NCI-H2029 (cell line): ENCODE data around the gene VCPKMT.

Experiments used
- DNase-seq: peaks from one replicate; lab custom pipeline; 2025; lab: John Stamatoyannopoulos, UW

VCPKMT gene

DNA sequence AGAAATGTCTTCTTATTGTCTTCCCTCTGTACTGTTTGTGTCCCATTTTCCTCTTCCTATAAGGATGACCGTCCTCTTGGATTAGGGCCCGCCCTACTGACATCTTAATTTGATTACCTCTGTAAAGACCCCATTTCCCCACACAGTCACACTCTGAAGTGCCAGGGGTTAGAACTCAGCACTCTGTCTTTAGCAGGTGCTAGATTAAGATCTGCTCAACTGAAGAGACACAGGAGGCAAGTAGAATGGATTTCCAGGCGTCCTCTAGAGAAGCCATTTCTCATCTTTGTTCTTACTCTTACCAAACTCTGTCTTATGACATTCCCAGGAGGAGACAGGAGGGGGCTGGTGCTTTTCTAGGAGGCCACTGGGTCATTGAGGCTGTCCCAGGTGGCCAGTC is 50.8 kb downstream of the VCPKMT start:
- DNase-seq, result no peak

DNA sequence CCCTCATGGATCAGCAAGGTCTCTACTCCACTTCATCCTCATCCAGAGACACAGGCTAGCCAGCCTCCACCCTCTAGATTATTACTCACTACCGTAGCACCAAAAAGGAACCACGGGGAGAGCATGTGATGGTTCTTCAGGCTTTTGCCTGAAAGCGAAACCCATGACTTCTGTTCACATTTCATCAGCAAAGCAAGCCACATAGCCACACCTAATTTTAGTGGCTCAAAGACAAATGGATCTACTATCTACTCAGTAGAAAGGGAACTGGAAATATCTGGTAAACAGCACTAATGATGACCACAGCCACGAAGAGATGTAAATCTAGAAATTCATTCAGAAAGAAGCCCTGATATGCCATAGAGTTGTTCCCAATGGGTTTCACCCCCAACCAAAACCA is 51.4 kb downstream of the VCPKMT start:
- no peak for DNase-seq

DNA sequence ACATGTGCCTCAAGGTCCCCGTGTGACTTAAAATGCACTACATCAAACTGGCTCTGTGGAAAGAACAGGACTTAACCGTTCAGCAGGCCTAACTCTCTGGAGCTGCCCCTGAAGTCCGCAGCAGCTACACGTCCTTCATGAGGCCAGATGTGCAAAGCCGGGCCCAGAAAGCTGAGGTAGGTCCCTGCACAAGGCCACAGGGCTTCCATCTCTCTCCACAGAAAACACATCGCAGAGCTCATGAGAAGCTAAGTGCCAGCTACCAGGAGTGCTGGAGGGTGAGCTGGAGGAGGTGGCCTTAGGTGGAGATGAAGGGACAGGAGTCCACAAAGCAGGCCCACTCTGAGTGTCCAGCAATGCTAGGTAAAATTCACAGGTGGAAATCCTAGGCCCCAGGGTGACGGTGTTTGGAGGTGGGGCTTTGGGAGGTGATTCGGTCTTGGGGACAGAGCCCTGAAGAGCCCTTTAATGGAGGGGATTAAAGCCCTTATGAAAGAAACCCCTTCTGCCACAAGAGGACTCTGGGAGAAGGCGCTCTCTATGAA is 52.4 kb downstream of the VCPKMT start:
- no peak for DNase-seq

DNA sequence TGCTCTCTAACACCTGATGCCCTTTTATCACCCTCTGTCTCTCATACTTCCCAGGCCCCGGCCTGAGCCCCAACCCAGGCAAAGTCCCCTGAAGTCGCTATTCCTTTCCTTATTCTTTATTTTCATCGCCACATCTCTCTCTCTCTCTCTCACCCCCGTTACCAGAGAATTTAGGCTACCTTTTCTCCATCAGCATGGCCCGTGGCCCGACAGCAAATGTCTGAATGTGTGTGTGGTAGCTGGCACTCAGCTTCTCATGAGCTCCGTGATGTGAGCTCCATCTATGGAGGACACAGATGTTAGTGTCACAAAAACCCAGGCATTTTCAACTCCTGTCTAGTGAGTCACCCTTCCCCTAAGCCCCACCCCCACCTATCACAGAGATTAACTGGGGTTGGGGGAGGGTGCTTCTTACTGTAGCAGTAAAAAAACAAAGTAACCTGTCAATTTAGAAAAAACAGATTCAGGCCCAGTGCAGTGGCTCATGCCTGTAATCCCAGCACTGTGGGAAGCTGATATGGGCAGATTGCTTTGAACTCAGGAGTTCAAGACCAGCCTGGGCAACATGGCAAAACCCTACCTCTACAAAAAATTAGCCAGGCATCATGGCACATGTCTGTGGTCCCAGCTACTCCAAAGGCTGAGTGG is 53.8 kb downstream of the VCPKMT start:
- no peak for DNase-seq

DNA sequence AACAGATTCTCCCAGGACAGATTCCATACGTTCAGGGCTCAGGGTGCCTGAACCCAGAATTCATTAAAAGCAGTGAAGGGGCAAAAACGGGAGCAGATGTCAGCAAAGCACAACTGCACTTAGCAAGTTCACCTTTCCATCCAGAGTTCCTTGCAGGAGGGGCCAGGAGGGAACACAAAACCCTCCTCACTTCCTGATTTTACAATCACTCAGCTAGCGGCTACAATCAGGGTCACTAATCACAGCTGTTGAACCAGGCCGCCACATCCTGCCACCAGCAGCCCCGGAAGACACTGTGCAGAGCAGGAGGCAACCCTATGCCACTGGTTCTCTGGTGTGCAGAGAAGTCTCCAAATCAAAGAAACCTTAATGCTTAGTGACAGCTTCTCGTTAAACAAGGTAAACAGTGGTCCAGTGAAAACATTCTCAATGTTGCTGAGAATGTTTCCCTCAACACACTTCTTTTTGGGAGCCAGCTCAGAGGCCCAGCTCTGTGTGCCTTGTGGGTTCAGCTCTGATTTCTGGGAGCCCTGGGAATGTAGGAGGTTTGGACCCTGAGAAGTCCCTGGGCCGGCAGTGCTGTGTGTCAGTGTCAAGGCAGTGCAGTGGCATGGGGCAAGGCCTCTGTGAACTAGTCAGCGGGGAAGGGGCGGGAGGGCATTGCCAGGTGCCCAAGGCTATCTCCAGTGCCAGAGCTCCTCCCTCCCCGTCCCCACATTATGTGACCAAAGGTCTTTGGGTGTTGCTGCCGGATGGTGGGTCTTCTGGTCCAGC is 54.5 kb downstream of the VCPKMT start:
- no peak for DNase-seq

DNA sequence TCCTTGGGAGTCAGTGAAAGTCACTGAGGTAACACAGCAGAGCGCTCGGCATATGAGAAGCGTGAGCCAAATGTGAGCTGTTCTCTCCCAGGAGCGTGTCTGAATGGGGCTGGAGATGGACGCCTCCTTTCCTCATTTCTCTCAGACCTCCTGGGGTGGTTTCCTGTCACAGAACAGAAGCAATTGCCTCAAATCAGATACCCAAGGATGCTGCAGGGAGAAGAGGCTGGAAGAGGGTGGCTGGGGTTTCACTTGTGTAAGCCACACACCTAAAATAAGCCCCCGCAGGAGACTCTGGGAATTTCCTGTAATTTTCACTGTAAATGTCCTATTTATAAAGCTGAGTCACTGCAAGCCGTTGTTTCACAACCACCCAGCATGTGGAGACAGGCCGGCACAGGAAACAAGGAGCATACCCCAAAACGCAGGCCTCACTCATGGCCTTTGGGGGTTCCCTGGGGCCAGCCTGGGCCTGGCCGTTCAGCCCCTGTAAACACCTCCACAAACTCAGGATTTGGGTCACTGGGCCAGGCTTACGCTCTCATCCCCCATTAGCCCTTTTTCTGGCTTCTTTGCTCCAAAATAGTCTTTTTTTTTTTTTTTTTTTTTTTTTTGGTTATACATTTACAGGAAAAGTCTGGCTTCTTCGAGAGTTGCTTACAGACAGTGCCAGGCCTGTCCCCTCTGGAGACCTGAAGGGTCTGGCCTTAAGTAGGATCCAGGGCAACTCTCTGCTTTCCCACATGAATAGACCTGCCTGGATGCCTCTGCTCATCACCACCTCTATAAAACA is 55.3 kb downstream of the VCPKMT start:
- DNase-seq, result no peak

DNA sequence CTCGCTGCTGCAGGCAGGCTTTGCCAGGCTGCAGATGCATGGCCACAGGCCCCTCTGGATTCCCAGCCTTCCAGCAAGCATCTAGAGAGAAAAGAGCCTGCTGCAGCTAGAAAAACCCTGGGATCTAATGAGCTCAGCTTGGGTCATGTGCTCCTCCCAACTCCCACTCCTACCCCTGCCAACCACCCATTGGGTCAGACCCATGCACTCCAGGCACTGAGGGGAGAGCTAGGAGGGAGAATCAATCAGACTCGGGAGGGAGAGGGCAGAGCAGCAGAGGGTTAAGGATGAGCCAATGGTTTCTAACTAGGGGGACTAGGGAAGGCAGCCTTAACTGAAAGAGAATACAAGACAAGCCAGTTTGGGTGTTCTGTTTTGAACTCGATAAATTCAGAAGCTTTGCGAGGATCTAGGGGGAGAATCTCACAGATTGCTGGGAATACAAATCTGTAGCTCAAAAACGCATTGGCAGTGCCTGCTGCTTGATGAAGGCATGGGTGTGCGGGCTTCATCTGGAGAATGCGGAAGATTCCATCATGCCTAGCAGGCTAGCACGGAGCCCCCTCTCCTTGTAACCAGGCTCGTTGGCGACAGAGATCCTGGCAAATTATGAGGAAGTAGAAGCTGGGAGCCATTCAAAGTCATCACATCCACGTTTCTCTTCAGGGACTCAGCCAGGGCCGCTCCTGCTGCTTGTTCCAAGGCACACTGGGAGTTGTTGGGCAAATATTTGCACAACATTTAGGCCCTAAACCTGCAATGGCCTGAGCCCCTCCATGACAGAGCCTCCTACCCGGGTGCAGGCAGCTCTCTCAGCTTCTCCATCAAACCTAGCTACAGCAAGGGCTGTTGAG is 56.4 kb downstream of the VCPKMT start:
- DNase-seq, result no peak
